Spleen (tissue), 11 donors: ENCODE measurements around the gene PCGF3. TPM values are rescaled to one million over a fixed set of nuclear protein-coding genes. Genes with fewer than 3 reads are reported as not detected.
A peak's percentile ranks its signal among the peaks of the same experiment; 100 is the strongest.

ENCODE experiments used
- DNase-seq: peaks from one replicate; pipeline ENCODE4 v3.0.0-alpha.2; 2020
- H3K27ac ChIP-seq, 8 donors: fragments of 200-600 bp; sonication (generic) in 7 of 8; 1 replicate in 4 of 8; 2 replicates in 4 of 8; pipeline versions ENCODE4 v1.5.0 to v1.8.0; 2016 to 2021; ENCODE audit warnings: inconsistent platforms in 4 of 8, mild to moderate bottlenecking in 4 of 8, moderate library complexity in 1 of 8
- H3K27me3 ChIP-seq, 7 donors: fragments of 200-600 bp; sonication (generic) in 6 of 7; replicated peaks in 1 of 7; 1 replicate in 4 of 7; 2 replicates in 3 of 7; pipeline versions ENCODE4 v1.5.0 to v1.8.0; 2016 to 2021; ENCODE audit warnings: inconsistent platforms in 3 of 7, mild to moderate bottlenecking in 1 of 7
- H3K36me3 ChIP-seq, 6 donors: fragments of 200-600 bp; sonication (generic) in 5 of 6; 1 replicate in 4 of 6; 2 replicates in 2 of 6; pipeline versions ENCODE4 v1.5.0 to v1.8.0; 2016 to 2021; ENCODE audit warnings: inconsistent platforms in 2 of 6
- H3K4me1 ChIP-seq, 6 donors: fragments of 200-600 bp; sonication (generic) in 5 of 6; 1 replicate in 3 of 6; 2 replicates in 3 of 6; pipeline versions ENCODE4 v1.5.0 to v1.8.0; 2016 to 2021; ENCODE audit warnings: inconsistent platforms in 3 of 6
- H3K4me3 ChIP-seq, 8 donors: fragments of 200-600 bp; sonication (generic) in 7 of 8; 1 replicate in 4 of 8; 2 replicates in 4 of 8; pipeline versions ENCODE4 v1.5.0 to v1.8.0; 2016 to 2021; ENCODE audit warnings: inconsistent platforms in 4 of 8, mild to moderate bottlenecking in 4 of 8, moderate library complexity in 2 of 8
- H3K9me3 ChIP-seq, 8 donors: fragments of 200-600 bp; sonication (generic) in 7 of 8; 1 replicate in 4 of 8; 2 replicates in 4 of 8; pipeline versions ENCODE4 v1.5.0 to v1.8.0; 2016 to 2021; ENCODE audit warnings: inconsistent platforms in 4 of 8
- POLR2A ChIP-seq, 3 donors: fragments of 450-650 bp; IDR thresholded peaks; one replicate each; pipeline ENCODE4 v1.5.1; 2017; ENCODE audit warnings: antibody characterized with exemption in 3 of 3, mild to moderate bottlenecking in 1 of 3
- POLR2AphosphoS5 ChIP-seq, 3 donors: sonication (generic); formaldehyde crosslinking; IDR thresholded peaks; one replicate each; pipeline ENCODE4 v1.5.1; 2017; ENCODE audit warnings: antibody characterized with exemption in 3 of 3
- WGBS, 5 donors: extraction: QIAGEN DNeasy Blood & Tissue Kit in 3 of 5; methylation state at CpG; one replicate each; pipeline versions ENCODE4 v1.1.5 to v1.1.7; 2013 to 2018; 5-methylcytosine and 5-hydroxymethylcytosine counted together
- intact Hi-C: fragments of 100-400 bp; cut with DNase I; formaldehyde crosslinking; loops from one replicate; pipeline ENCODE4 v1.15.0; 2023; ENCODE audit warnings: low total_unique reads
- polyA plus RNA-seq, 3 donors: library from polyadenylated mRNA; stranded (reverse); fragments of 200-250 nt; gene quantifications; one replicate each; pipeline ENCODE4 v1.2.1, GENCODE V29; 2013
- total RNA-seq, 7 donors: library from RNA; depleted of rRNA in 3 of 7; stranded (reverse); fragments of >200 nt in 3 of 7; fragmentation: NEBNext Ultra II Directional in 4 of 7; extraction: Animal tissue kit (Norgen Biotek cat#: 25700) in 4 of 7; gene quantifications; one replicate each; pipeline versions ENCODE4 v1.1.0 to v1.2.1, GENCODE V29; 2016 to 2021
- TF ChIP-seq, protein P1 (sequence below), 11 experiments: fragments of 200-600 bp in 7 of 11; fragments of 450-650 bp in 4 of 11; sonication (generic) in 4 of 11; IDR thresholded peaks in 8 of 11; conservative IDR thresholded peaks in 3 of 11; 1 replicate in 7 of 11; 2 replicates in 4 of 11; pipeline versions ENCODE4 v1.4.0 to v1.8.0; 2016 to 2021; ENCODE audit warnings: antibody characterized with exemption in 11 of 11, inconsistent platforms in 4 of 11, mild to moderate bottlenecking in 1 of 11
- donor health status: healthy with polysubstance abuse.
- donor health status: DM: no; HTN: no; CAD: no; lungs with moderate emphysema.
- donor health status: DM: no; HTN: no; CAD: no.
- donor health status: Bipolar disorder and iron deficiency.
- donor health status: healthy.
- donor health status: DM: no; HTN: no; CAD: no.
- donor health status: DM: yes; HTN: yes; CAD: no.

The PCGF3 gene
- total and polyA plus RNA-seq, 10 donors = 29.7 to 102 (median 69.4) TPM

DNA sequence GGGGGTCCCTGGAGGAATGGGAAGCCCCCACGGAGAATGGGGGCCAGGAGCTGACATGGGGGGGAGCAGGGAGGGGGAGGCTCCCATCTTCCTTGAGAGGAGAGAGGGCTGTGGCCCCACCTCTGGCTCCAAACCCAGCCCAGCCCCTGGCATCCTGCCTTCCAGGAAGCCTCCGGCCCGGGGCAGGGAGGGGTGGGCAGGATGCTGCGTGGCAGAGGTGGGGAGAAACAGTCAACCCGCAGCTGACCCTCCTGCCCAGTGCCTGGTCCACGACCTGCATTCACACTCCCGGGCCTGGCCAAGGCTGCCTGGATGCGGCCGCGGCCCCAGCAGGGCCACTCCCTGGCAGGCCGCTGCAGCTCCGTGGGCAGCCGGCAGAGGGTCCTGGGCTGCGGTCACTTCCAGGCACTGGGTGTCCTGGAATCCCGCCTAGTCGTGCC, 81.2 kb downstream of the PCGF3 start:
- Histone ChIP-seq H3K27me3 (peaks cover 8 to 78% (median 38%) of the 10 kb centered on the region in 7 donors), H3K9me3 (no peaks in the 10 kb centered on the region), H3K4me1 (peaks cover 10 to 81% (median 58%) of the 10 kb centered on the region in 6 donors), H3K4me3 (peak overlapping the region in 7 of 8 donors; percentile 33 to 68 (median 38)), H3K36me3 (no peaks in the 10 kb centered on the region), H3K27ac (peak overlapping the region in 7 of 8 donors; percentile 70 to 83 (median 79))
- peak; percentile 85 for DNase-seq
- intact Hi-C loops = no loop called here
- 13 to 60% (median 24%) methylated on average over 1 to 16 of the region's 16 CpGs for WGBS, 5 donors
- TF ChIP-seq, protein P1, sequence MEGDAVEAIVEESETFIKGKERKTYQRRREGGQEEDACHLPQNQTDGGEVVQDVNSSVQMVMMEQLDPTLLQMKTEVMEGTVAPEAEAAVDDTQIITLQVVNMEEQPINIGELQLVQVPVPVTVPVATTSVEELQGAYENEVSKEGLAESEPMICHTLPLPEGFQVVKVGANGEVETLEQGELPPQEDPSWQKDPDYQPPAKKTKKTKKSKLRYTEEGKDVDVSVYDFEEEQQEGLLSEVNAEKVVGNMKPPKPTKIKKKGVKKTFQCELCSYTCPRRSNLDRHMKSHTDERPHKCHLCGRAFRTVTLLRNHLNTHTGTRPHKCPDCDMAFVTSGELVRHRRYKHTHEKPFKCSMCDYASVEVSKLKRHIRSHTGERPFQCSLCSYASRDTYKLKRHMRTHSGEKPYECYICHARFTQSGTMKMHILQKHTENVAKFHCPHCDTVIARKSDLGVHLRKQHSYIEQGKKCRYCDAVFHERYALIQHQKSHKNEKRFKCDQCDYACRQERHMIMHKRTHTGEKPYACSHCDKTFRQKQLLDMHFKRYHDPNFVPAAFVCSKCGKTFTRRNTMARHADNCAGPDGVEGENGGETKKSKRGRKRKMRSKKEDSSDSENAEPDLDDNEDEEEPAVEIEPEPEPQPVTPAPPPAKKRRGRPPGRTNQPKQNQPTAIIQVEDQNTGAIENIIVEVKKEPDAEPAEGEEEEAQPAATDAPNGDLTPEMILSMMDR (IDR thresholded peaks at IDR 0.05 in 8 of 11, conservative IDR thresholded peaks at IDR 0.05 in 3 of 11) = peak in 10 of 11 experiments; percentile 34 to 67 (median 58)
- TF ChIP-seq POLR2AphosphoS5 (IDR thresholded peaks at IDR 0.05) (peak; percentile 77 to 87 (median 85)), POLR2A (IDR thresholded peaks at IDR 0.05) (no peak)

DNA sequence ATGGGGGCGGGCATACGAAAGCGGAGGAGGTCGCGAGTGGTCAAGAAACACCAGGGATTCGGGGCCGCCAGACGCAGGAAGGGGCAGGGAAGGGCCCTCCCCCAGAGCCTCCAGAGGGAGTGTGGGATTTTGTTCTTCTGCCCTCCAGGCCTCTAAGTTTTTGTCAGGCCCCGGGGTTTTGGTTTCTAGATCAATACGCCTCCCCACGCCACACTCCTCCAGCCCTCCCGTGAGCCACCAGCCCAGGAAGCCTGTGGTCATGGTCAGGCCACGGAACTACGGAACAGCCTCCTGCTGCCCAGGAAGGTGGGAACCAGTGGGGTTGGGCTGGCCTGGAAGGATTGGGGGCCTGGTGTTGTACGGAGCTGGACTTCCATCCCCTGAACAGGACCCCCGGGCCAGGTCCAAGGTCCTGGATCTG, 81.9 kb downstream of the PCGF3 start:
- H3K4me1 ChIP-seq = peaks cover 5 to 82% (median 59%) of the 10 kb centered on the region in 6 donors
- DNase-seq = peak; percentile 75
- peaks cover 9 to 85% (median 44%) of the 10 kb centered on the region in 7 donors for H3K27me3 ChIP-seq
- peak overlapping the region in 7 of 8 donors; percentile 70 to 83 (median 79) for H3K27ac ChIP-seq
- 40 to 63% (median 44%) methylated on average over 9 to 16 of the region's 16 CpGs for WGBS, 5 donors
- intact Hi-C loops = no loop called here
- peak overlapping the region in 1 of 8 donors; percentile 68 for H3K4me3 ChIP-seq
- no peaks in the 10 kb centered on the region for H3K36me3 ChIP-seq
- H3K9me3 ChIP-seq = no peaks in the 10 kb centered on the region
- TF ChIP-seq POLR2AphosphoS5 (IDR thresholded peaks at IDR 0.05) = peak; percentile 22 to 36 (median 34)
- TF ChIP-seq, protein P1 (IDR thresholded peaks at IDR 0.05 in 8 of 11, conservative IDR thresholded peaks at IDR 0.05 in 3 of 11) = no peak

DNA sequence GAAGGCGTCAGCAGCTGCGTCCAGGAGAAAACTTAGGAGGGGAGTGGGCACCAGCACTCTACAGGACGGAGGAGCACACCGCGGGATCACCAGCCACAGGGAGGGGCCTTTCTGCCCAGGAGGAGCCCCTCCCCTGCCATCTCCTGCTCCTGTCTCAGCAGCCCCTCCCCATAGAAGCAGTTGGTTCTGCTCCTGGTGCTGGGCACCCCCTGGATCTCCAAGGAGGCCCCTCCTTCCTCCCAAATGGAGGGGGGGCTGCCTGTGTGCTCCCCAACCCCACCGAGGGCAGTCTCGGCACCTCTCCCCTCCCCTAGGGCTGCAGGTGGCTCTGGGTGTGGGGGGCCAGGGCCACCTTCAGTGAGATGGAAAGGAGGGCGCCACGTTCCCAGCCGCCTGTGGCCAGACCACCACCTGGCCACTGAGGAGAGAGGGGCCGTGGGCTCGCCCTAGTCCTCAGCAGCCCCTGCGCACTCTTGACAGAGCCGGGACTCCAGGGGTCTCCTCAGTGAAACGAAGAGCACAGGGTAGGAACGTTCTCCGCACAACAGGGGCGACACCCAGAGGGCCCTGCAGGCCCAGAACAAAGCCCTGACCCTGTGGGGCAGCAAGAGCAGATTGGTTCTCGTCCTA, 82.5 kb downstream of the PCGF3 start:
- Histone ChIP-seq H3K9me3 (no peaks in the 10 kb centered on the region), H3K27ac (peak overlapping the region in 7 of 8 donors; percentile 70 to 83 (median 79)), H3K36me3 (no peaks in the 10 kb centered on the region), H3K27me3 (peaks cover 9 to 91% (median 49%) of the 10 kb centered on the region in 7 donors), H3K4me1 (peaks cover 5 to 82% (median 59%) of the 10 kb centered on the region in 6 donors), H3K4me3 (no peak overlapping the region)
- no peak for DNase-seq
- intact Hi-C loops = no loop called here
- 78 to 86% (median 79%) methylated on average over 10 to 19 of the region's 19 CpGs for WGBS, 5 donors
- TF ChIP-seq POLR2AphosphoS5 (IDR thresholded peaks at IDR 0.05) (no peak), POLR2A (IDR thresholded peaks at IDR 0.05) (no peak)
- TF ChIP-seq, protein P1 (IDR thresholded peaks at IDR 0.05 in 8 of 11, conservative IDR thresholded peaks at IDR 0.05 in 3 of 11) = no peak

DNA sequence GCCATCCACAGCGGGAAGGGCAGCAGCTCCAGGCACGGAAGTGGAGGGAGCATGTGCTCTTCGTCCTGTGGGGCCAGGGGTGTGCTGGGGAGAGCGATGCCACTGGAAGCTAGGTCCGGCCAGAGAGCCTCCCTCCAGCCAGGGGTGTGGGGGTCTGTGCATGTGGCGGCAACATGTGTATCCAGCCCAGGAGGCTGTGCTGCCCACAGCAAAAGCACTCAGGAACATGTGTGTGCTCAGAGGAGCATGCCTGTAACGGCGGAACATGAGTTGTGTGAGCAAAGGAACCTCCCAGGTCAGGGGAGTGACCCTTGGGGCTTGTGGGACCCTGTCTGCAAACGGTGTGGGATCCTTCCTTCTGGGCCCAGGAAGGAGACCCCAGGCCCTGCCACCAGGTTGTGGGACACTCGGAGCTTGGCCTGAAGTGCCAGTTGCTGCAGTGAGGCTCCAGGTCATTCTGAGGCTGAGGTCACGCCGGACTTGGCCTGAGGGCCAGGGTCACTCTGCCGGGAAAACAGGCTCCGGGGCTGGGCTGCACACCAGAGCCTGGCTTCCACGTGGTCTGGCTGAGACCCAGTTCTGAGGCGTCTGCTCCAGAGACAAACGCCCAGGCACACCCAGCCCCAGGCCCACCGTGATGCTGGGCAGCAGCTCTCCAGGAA, 83.1 kb downstream of the PCGF3 start:
- Histone ChIP-seq H3K27me3 (peaks cover 9 to 97% (median 56%) of the 10 kb centered on the region in 7 donors), H3K27ac (peak overlapping the region in 4 of 8 donors; percentile 70 to 83 (median 80)), H3K9me3 (no peaks in the 10 kb centered on the region), H3K36me3 (no peaks in the 10 kb centered on the region), H3K4me3 (no peak overlapping the region), H3K4me1 (peaks cover 5 to 82% (median 58%) of the 10 kb centered on the region in 6 donors)
- 57 to 83% (median 75%) methylated on average over 6 to 18 of the region's 18 CpGs for WGBS, 5 donors
- no peak for TF ChIP-seq POLR2A (IDR thresholded peaks at IDR 0.05)
- TF ChIP-seq, protein P1 (IDR thresholded peaks at IDR 0.05 in 8 of 11, conservative IDR thresholded peaks at IDR 0.05 in 3 of 11) = no peak
- TF ChIP-seq POLR2AphosphoS5 (IDR thresholded peaks at IDR 0.05) = peak in 1 of 3 donors; percentile 11
- intact Hi-C loops = no loop called here
- peak; percentile 76 for DNase-seq
